SK-N-SH treated with all-trans-retinoic acid at 6 μM for 48 hours (cell line): ENCODE results near the gene SMIM24.

Source experiments
- ATAC-seq: fragments of 200-7000 bp; cut with Tn5 transposase; 3 replicates; pipeline ENCODE4 v1.9.1; 2020; ENCODE audit warnings: mild to moderate bottlenecking, moderate library complexity
- BACH2 ChIP-seq: fragments of 250-450 bp; sonication (Bioruptor Pico); IDR thresholded peaks from 2 replicates; pipeline ENCODE4 v1.9.0; 2021; ENCODE audit warnings: mild to moderate bottlenecking, borderline replicate concordance
- CSDC2 ChIP-seq: fragments of 250-450 bp; sonication (Bioruptor Pico); IDR thresholded peaks from 2 replicates; pipeline ENCODE4 v1.5.0; 2020; ENCODE audit warnings: mild to moderate bottlenecking, moderate library complexity
- ESRRG ChIP-seq: fragments of 250-450 bp; sonication (Bioruptor Pico); IDR thresholded peaks from 2 replicates; pipeline ENCODE4 v1.6.1; 2021; ENCODE audit warnings: mild to moderate bottlenecking
- GLIS3 ChIP-seq: fragments of 250-450 bp; sonication (Bioruptor Pico); IDR thresholded peaks from 2 replicates; pipeline ENCODE4 v1.5.0; 2020; ENCODE audit warnings: mild to moderate bottlenecking, moderate library complexity
- ISL1 ChIP-seq: fragments of 250-450 bp; sonication (Bioruptor Pico); IDR thresholded peaks from 2 replicates; pipeline ENCODE4 v2.1.2; 2022; ENCODE audit warnings: mild to moderate bottlenecking, moderate library complexity
- PPARA ChIP-seq: fragments of 250-450 bp; sonication (Bioruptor Pico); IDR thresholded peaks from 2 replicates; pipeline ENCODE4 v1.5.0; 2020; ENCODE audit warnings: mild to moderate bottlenecking, borderline replicate concordance
- TCF4 ChIP-seq: fragments of 250-450 bp; sonication (Bioruptor Pico); IDR thresholded peaks from 2 replicates; pipeline ENCODE4 v1.8.0; 2021; ENCODE audit warnings: mild to moderate bottlenecking, moderate library complexity, borderline replicate concordance
- TOX ChIP-seq: fragments of 250-450 bp; sonication (Bioruptor Pico); IDR thresholded peaks from 2 replicates; pipeline ENCODE4 v1.8.0; 2021; ENCODE audit warnings: mild to moderate bottlenecking, moderate library complexity, borderline replicate concordance
- ZC3H10 ChIP-seq: fragments of 250-450 bp; sonication (Bioruptor Pico); IDR thresholded peaks from 2 replicates; pipeline ENCODE4 v1.5.1; 2021; ENCODE audit warnings: mild to moderate bottlenecking, moderate library complexity
- ZFP3 ChIP-seq: fragments of 250-450 bp; sonication (Bioruptor Pico); IDR thresholded peaks from 2 replicates; pipeline ENCODE4 v1.5.0; 2020; ENCODE audit warnings: mild to moderate bottlenecking, moderate library complexity
- ZNF565 ChIP-seq: fragments of 450-650 bp; formaldehyde crosslinking; conservative IDR thresholded peaks from 2 replicates; pipeline ENCODE4 v1.5.0; 2020; ENCODE audit warnings: low read depth, mild to moderate bottlenecking, moderate library complexity
- ZNF70 ChIP-seq: fragments of 450-650 bp; formaldehyde crosslinking; IDR thresholded peaks from 2 replicates; pipeline ENCODE4 v1.5.0; 2020; ENCODE audit warnings: mild to moderate bottlenecking, moderate library complexity
- ZNF8 ChIP-seq: fragments of 450-650 bp; formaldehyde crosslinking; IDR thresholded peaks from 2 replicates; pipeline ENCODE4 v1.5.0; 2020; ENCODE audit warnings: mild to moderate bottlenecking, moderate library complexity
- TF ChIP-seq, protein P1 (sequence below): fragments of 250-450 bp; sonication (Bioruptor Pico); IDR thresholded peaks from 2 replicates; pipeline ENCODE4 v1.8.0; 2020; ENCODE audit warnings: mild to moderate bottlenecking, moderate library complexity, borderline replicate concordance
- TF ChIP-seq, protein P2 (sequence below): fragments of 250-450 bp; sonication (Bioruptor Pico); IDR thresholded peaks from 2 replicates; pipeline ENCODE4 v1.5.0; 2020; ENCODE audit warnings: mild to moderate bottlenecking, moderate library complexity
- TF ChIP-seq, protein P3 (sequence below): fragments of 250-450 bp; sonication (Bioruptor Pico); IDR thresholded peaks from 2 replicates; pipeline ENCODE4 v1.8.0; 2021; ENCODE audit warnings: low read depth, mild to moderate bottlenecking, moderate library complexity, borderline replicate concordance

SMIM24 gene

DNA sequence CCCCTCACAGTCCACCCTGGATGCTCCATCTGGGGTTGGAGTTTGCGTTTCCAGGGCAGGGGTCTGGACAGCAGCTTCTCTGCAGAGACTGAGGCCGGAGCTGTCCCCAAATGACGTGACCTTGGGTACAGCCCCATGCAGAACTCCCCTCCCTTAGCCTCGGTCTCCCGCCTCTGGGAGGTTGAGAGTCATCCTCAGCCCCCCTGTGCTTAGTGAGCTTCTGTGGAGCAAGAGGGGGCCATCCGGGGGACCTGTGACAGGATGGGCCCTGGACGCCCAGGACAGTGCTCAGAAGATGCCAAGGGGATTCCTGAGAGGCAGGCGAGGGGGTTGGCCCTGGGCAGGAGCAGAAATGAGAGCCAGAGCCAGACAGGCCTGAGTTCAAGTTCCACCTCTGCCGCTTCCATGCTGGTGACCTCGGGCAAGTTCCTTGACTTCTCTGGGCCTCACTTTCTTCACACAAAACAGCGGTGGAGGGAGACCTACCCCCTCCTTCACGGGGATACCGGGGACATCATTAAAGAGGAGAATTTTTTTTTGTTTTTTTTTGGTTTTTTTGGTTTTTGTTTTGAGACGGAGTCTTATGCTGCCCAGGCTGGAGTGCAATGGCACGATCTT, 20.3 kb downstream of the SMIM24 start:
- TF ChIP-seq, protein P1, sequence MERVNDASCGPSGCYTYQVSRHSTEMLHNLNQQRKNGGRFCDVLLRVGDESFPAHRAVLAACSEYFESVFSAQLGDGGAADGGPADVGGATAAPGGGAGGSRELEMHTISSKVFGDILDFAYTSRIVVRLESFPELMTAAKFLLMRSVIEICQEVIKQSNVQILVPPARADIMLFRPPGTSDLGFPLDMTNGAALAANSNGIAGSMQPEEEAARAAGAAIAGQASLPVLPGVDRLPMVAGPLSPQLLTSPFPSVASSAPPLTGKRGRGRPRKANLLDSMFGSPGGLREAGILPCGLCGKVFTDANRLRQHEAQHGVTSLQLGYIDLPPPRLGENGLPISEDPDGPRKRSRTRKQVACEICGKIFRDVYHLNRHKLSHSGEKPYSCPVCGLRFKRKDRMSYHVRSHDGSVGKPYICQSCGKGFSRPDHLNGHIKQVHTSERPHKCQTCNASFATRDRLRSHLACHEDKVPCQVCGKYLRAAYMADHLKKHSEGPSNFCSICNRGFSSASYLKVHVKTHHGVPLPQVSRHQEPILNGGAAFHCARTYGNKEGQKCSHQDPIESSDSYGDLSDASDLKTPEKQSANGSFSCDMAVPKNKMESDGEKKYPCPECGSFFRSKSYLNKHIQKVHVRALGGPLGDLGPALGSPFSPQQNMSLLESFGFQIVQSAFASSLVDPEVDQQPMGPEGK (CRISPR knock-in tag) = no peak
- TF ChIP-seq ZNF70 (CRISPR knock-in tag) (no peak; the same call in 1 of the 2 replicates), ZC3H10 (no peak), ZNF8 (no peak), TOX (CRISPR knock-in tag) (no peak), ZFP3 (CRISPR knock-in tag) (0 out of 2 replicates have a peak, but pooled peaks have one; percentile 47), ESRRG (CRISPR knock-in tag) (no peak), CSDC2 (CRISPR knock-in tag) (no peak), ZNF565 (CRISPR knock-in tag) (no peak), GLIS3 (CRISPR knock-in tag) (no peak)
- TF ChIP-seq, protein P2, sequence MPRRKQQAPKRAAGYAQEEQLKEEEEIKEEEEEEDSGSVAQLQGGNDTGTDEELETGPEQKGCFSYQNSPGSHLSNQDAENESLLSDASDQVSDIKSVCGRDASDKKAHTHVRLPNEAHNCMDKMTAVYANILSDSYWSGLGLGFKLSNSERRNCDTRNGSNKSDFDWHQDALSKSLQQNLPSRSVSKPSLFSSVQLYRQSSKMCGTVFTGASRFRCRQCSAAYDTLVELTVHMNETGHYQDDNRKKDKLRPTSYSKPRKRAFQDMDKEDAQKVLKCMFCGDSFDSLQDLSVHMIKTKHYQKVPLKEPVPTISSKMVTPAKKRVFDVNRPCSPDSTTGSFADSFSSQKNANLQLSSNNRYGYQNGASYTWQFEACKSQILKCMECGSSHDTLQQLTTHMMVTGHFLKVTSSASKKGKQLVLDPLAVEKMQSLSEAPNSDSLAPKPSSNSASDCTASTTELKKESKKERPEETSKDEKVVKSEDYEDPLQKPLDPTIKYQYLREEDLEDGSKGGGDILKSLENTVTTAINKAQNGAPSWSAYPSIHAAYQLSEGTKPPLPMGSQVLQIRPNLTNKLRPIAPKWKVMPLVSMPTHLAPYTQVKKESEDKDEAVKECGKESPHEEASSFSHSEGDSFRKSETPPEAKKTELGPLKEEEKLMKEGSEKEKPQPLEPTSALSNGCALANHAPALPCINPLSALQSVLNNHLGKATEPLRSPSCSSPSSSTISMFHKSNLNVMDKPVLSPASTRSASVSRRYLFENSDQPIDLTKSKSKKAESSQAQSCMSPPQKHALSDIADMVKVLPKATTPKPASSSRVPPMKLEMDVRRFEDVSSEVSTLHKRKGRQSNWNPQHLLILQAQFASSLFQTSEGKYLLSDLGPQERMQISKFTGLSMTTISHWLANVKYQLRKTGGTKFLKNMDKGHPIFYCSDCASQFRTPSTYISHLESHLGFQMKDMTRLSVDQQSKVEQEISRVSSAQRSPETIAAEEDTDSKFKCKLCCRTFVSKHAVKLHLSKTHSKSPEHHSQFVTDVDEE (CRISPR knock-in tag) = peak; percentile 53; the same call in 1 of the 2 replicates
- no peak; the same call in 2 of the 3 replicates for ATAC-seq

DNA sequence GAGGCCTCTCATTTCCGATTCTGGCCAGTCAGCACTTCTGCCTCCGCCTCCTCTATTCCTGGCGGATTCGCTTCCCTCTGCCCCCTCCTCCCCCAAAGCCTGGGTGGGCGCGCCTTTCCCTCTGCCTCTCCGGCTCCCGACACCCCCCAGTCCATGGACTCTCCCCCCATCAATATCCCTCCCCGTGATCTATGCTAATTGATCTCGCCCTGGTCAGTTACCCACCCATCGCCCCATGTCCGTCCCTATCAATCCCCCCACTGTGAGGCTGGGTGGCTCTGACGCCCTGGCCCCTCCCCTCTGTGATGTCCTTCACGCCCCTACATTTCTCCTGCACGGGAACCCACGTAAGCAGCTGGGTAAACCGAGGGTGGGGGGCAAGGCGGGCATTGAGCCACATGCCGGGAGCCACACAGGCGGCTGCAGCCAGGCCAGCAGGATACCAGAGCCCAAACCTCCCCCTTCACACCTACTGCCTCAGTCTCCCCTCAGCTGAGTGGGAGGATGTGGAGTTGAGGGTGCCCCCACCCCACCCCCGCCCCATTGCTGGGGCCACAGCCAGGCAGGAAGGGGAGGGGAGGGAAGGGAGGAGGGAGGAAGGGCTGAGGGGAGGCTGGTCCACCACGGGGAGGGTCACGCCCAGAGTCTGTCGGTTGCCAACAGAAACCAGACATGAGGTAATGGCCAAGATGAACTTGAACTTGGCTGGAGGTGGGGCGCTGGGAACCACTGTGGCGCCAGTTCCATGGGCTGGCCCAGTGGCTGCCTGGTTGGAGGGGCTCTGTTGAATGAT, 21.0 kb downstream of the SMIM24 start:
- no peak for TF ChIP-seq PPARA (CRISPR knock-in tag)
- TF ChIP-seq, protein P1 (CRISPR knock-in tag) = peak; percentile 74; the same call in 1 of the 2 replicates
- TF ChIP-seq TCF4 (CRISPR knock-in tag) = no peak
- TF ChIP-seq, protein P3, sequence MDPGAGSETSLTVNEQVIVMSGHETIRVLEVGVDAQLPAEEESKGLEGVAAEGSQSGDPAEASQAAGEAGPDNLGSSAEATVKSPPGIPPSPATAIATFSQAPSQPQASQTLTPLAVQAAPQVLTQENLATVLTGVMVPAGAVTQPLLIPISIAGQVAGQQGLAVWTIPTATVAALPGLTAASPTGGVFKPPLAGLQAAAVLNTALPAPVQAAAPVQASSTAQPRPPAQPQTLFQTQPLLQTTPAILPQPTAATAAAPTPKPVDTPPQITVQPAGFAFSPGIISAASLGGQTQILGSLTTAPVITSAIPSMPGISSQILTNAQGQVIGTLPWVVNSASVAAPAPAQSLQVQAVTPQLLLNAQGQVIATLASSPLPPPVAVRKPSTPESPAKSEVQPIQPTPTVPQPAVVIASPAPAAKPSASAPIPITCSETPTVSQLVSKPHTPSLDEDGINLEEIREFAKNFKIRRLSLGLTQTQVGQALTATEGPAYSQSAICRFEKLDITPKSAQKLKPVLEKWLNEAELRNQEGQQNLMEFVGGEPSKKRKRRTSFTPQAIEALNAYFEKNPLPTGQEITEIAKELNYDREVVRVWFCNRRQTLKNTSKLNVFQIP (CRISPR knock-in tag) = no peak
- TF ChIP-seq ZNF565 (CRISPR knock-in tag) = no peak
- TF ChIP-seq BACH2 (CRISPR knock-in tag) = 0 out of 2 replicates have a peak, but pooled peaks have one; percentile 61
- no peak for TF ChIP-seq ISL1 (CRISPR knock-in tag)
- 0 out of 2 replicates have a peak, but pooled peaks have one; percentile 2 for TF ChIP-seq ZNF70 (CRISPR knock-in tag)
- TF ChIP-seq GLIS3 (CRISPR knock-in tag) = 0 out of 2 replicates have a peak, but pooled peaks have one; percentile 36
- ATAC-seq = peak; percentile 88

DNA sequence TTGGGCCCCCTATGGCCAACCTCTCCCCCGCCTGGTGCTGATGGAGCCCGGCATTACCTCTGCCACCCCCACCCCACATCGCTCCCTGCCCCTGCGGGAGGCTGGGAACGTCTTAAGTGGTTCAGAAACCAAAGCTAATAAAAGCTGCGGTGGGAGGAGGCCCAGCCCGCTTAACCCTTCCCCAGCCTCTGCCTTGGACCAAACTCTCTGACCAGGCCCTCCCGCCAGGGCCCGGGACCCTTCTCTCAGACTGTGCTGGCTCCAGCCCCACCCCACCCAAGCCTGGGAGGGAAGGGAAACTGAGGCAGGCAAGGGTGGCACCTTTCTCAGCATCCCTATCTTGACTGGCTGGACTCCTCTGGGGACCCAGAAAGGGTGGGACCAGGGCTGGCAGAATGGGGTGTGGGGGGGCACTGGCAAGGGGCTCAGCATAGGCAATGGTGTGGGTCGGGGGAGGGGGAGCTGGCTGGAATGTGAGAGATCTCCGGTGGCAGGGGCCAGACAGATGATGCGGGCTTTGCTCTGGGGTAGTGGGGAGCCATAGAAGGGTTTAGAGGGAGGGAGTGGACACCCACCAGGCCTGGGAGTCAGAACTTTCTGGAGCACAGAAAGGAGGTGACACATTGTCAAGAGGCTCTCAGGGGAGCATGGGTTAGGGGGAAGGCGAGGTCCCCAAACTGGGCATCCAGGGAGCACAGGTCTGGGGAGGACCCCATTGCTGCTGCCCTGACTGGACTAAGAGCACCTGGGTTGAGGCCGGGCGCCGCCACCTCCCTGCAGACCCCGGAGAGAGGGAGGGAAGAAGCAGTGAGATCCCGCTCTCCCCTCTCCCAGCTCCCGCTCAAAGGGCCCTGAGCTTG, 21.9 kb downstream of the SMIM24 start:
- TF ChIP-seq ZFP3 (CRISPR knock-in tag) = peak; percentile 10; the same call in 1 of the 2 replicates
- TF ChIP-seq ZC3H10 = no peak
- no peak for ATAC-seq
